OCI-LY7 (cell line): Measurements from ENCODE around the gene CLINT1. TPM values are rescaled to one million over a fixed set of nuclear protein-coding genes. Genes with fewer than 3 reads are reported as not detected.

ENCODE experiments used
- BruUV-seq: library from RNA; stranded (reverse); fragments of 400-500 nt; replicated peaks from 2 replicates; lab custom pipeline; 2021; lab: Mats Ljungman, UMichigan
- CTCF ChIA-PET: fragments of 300-600 bp; sonication (Branson Sonifier 250); formaldehyde crosslinking; loops from one replicate; lab custom pipeline; 2022; ENCODE audit warnings: antibody characterized with exemption; ENCODE audit not compliant: unreplicated experiment; lab: Charles Lee
- POLR2A ChIA-PET: fragments of 300-600 bp; sonication (Branson Sonifier 250); formaldehyde crosslinking; loops from one replicate; lab custom pipeline; 2022; ENCODE audit warnings: antibody characterized with exemption; lab: Charles Lee
- DNase-seq: peaks from one replicate; pipeline ENCODE4 v3.0.0-alpha.2; 2015; ENCODE audit warnings: low spot score
- H2AFZ ChIP-seq: fragments of 200-600 bp; sonication (generic), shearing (Covaris generic); 2 replicates; pipeline ENCODE4 v1.6.1; 2014; ENCODE audit warnings: mild to moderate bottlenecking, antibody characterized with exemption, low read length, moderate library complexity
- H3K27ac ChIP-seq: fragments of 200-600 bp; sonication (generic); 2 replicates; pipeline ENCODE4 v1.5.1; 2014; ENCODE audit warnings: mixed run types, low read depth, mild to moderate bottlenecking, moderate library complexity, low read length, inconsistent platforms; ENCODE audit not compliant: poor library complexity, severe bottlenecking
- H3K36me3 ChIP-seq: fragments of 200-600 bp; sonication (generic); 2 replicates; pipeline ENCODE4 v1.6.1; 2014; ENCODE audit warnings: mild to moderate bottlenecking, antibody characterized with exemption, low read length, moderate library complexity, mixed read lengths; ENCODE audit not compliant: insufficient read depth
- H3K4me1 ChIP-seq: fragments of 200-600 bp; sonication (generic); 2 replicates; pipeline ENCODE4 v1.5.1; 2014; ENCODE audit warnings: mild to moderate bottlenecking, low read length; ENCODE audit not compliant: insufficient read depth, poor library complexity, severe bottlenecking
- H3K4me2 ChIP-seq: fragments of 200-600 bp; sonication (generic); 2 replicates; pipeline ENCODE4 v1.6.1; 2014; ENCODE audit warnings: mild to moderate bottlenecking, low read length
- H3K4me3 ChIP-seq: fragments of 200-600 bp; sonication (generic); 2 replicates; pipeline ENCODE4 v1.5.1; 2014; ENCODE audit warnings: mild to moderate bottlenecking, low read depth, low read length; ENCODE audit not compliant: poor library complexity, severe bottlenecking
- H3K79me2 ChIP-seq: fragments of 200-600 bp; sonication (generic); 2 replicates; pipeline ENCODE4 v1.6.1; 2016; ENCODE audit warnings: low read depth, mild to moderate bottlenecking, low read length, moderate library complexity, mixed read lengths; ENCODE audit not compliant: insufficient read depth
- H3K9me2 ChIP-seq: fragments of 200-600 bp; sonication (generic); 2 replicates; pipeline ENCODE4 v1.6.1; 2016; ENCODE audit warnings: mild to moderate bottlenecking, low read length, mixed read lengths; ENCODE audit not compliant: insufficient read depth
- H3K9me3 ChIP-seq: fragments of 200-600 bp; sonication (generic); 2 replicates; pipeline ENCODE4 v1.6.1; 2014; ENCODE audit warnings: mild to moderate bottlenecking, mixed run types, low read length, mixed read lengths
- H4K20me1 ChIP-seq: fragments of 200-600 bp; sonication (generic); 2 replicates; pipeline ENCODE4 v1.6.1; 2014; ENCODE audit warnings: mild to moderate bottlenecking, antibody characterized with exemption, low read length, moderate library complexity, mixed read lengths; ENCODE audit not compliant: insufficient read depth
- EZH2phosphoT487 ChIP-seq: fragments of 200-600 bp; sonication (generic); IDR thresholded peaks from 2 replicates; pipeline ENCODE4 v1.6.1; 2018; ENCODE audit warnings: low read depth, borderline replicate concordance, mild to moderate bottlenecking, mixed run types, antibody characterized with exemption, low read length, moderate library complexity, mixed read lengths
- intact Hi-C: fragments of 100-400 bp; cut with micrococcal nuclease; formaldehyde crosslinking; loops from one replicate; pipeline ENCODE4 v1.10.0; 2022; ENCODE audit not compliant: unreplicated experiment
- total RNA-seq, 2 experiments: library from RNA; depleted of rRNA in 1 of 2; stranded (reverse); fragments of >200 nt in 1 of 2; shearing (Covaris generic) in 1 of 2; gene quantifications; 2 replicates each; pipeline ENCODE4 v1.2.3, GENCODE V29; 2014 to 2022
- TF ChIP-seq, protein P1 (sequence below): fragments of 200-600 bp; sonication (generic); conservative IDR thresholded peaks from 2 replicates; pipeline ENCODE4 v1.5.1; 2014; ENCODE audit warnings: mild to moderate bottlenecking, antibody characterized with exemption, low read length, moderate library complexity, mixed read lengths

The CLINT1 gene
- total RNA-seq, 2 experiments from 2014 or later, result 107 to 135 TPM

DNA sequence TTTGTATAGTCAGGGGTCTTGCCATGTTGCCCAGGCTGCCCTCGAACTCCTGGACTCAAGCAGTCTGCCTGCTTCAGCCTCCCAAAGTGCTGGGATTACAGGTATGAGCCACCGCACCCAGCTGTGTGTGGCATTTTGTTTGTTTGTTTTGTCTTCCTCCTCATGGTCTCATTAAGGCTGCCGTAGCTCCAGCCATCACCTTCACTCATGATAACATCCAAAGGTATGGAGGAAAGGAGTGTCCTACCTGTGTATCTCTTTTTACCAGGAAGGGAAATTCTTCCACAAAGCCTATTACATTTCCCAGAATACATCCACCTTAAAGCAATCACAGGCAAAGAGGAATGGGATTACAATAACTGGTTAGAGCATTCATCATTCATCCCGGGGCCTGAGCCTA lies 88.3 kb downstream of the CLINT1 start:
- Histone ChIP-seq H3K4me2 (no peak overlapping the region), H2AFZ (no peak overlapping the region), H3K4me3 (no peak overlapping the region), H3K9me3 (no peaks in the 10 kb centered on the region), H3K79me2 (no peaks in the 10 kb centered on the region), H3K9me2 (no peaks in the 10 kb centered on the region), H3K4me1 (no peaks in the 10 kb centered on the region), H3K27ac (no peak overlapping the region), H4K20me1 (no peaks in the 10 kb centered on the region), H3K36me3 (no peaks in the 10 kb centered on the region)
- intact Hi-C loops, result no loop called here
- TF ChIP-seq, protein P1, sequence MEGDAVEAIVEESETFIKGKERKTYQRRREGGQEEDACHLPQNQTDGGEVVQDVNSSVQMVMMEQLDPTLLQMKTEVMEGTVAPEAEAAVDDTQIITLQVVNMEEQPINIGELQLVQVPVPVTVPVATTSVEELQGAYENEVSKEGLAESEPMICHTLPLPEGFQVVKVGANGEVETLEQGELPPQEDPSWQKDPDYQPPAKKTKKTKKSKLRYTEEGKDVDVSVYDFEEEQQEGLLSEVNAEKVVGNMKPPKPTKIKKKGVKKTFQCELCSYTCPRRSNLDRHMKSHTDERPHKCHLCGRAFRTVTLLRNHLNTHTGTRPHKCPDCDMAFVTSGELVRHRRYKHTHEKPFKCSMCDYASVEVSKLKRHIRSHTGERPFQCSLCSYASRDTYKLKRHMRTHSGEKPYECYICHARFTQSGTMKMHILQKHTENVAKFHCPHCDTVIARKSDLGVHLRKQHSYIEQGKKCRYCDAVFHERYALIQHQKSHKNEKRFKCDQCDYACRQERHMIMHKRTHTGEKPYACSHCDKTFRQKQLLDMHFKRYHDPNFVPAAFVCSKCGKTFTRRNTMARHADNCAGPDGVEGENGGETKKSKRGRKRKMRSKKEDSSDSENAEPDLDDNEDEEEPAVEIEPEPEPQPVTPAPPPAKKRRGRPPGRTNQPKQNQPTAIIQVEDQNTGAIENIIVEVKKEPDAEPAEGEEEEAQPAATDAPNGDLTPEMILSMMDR, result no peak
- TF ChIP-seq EZH2phosphoT487, result no peak
- DNase-seq, result no peak
- BruUV-seq, result no TSS peak
- CTCF ChIA-PET, result no interaction called here
- POLR2A ChIA-PET, result interaction anchor here (0.6 kb wide), 1 partner anchor 324 kb away, joined by 4 read pairs; no protein-coding TSS in a partner anchor

- H3K4me1 ChIP-seq, result no peaks in the 10 kb centered on the region
- ChIA-PET CTCF (no interaction called here), POLR2A (interaction anchor here (0.7 kb wide), 1 partner anchor 901 kb away, joined by 3 read pairs; no protein-coding TSS in a partner anchor)
- H3K4me2 ChIP-seq, result no peak overlapping the region
- H3K27ac ChIP-seq, result no peak overlapping the region
- no peak overlapping the region for H2AFZ ChIP-seq
- no peak overlapping the region for H3K4me3 ChIP-seq
- TF ChIP-seq, protein P1, result no peak
- no peak for TF ChIP-seq EZH2phosphoT487
- BruUV-seq, result no TSS peak
- H3K9me3 ChIP-seq, result no peaks in the 10 kb centered on the region
- H3K79me2 ChIP-seq, result no peaks in the 10 kb centered on the region
- intact Hi-C loops, result no loop called here
- H4K20me1 ChIP-seq, result no peaks in the 10 kb centered on the region
- no peaks in the 10 kb centered on the region for H3K9me2 ChIP-seq
- no peaks in the 10 kb centered on the region for H3K36me3 ChIP-seq
- no peak for DNase-seq
Measured at GRCh38 chr5:157767689-157768088, 91.3 kb downstream of the CLINT1 start.

- DNase-seq, result no peak
- CTCF ChIA-PET, result interaction anchor here (0.5 kb wide), 1 partner anchor 1853 kb away, joined by 3 read pairs; no protein-coding TSS in a partner anchor
- H3K4me2 ChIP-seq, result no peak overlapping the region
- no peak overlapping the region for H3K4me3 ChIP-seq
- TF ChIP-seq, protein P1, result no peak
- TF ChIP-seq EZH2phosphoT487, result no peak
- no TSS peak for BruUV-seq
- no peaks in the 10 kb centered on the region for H3K4me1 ChIP-seq
- POLR2A ChIA-PET, result interaction anchor here (0.5 to 0.6 kb wide), 2 partner anchors 38 to 253 kb away, joined by 3 read pairs; no protein-coding TSS in a partner anchor
- H3K27ac ChIP-seq, result no peak overlapping the region
- H3K36me3 ChIP-seq, result no peaks in the 10 kb centered on the region
- no peaks in the 10 kb centered on the region for H3K79me2 ChIP-seq
- H2AFZ ChIP-seq, result no peak overlapping the region
- intact Hi-C loops, result no loop called here
- no peaks in the 10 kb centered on the region for H4K20me1 ChIP-seq
- H3K9me3 ChIP-seq, result no peaks in the 10 kb centered on the region
- no peaks in the 10 kb centered on the region for H3K9me2 ChIP-seq
Measured at GRCh38 chr5:157766902-157767301, 92.0 kb downstream of the CLINT1 start.
